ENCODE results near the gene NNAT.

Gene NNAT

GRCh38 chr20:37525810-37526209 is 4.8 kb downstream of the NNAT start:
- Histone ChIP-seq H3K27me3 (ENCODE audit: insufficient read depth, insufficient read length) (no peaks in the 10 kb centered on the region), H3K36me3 (ENCODE audit: insufficient read depth, insufficient read length, low read length) (peaks cover 43% of the 10 kb centered on the region), H3K9me3 (ENCODE audit: insufficient read depth, low read length) (peaks cover 22% of the 10 kb centered on the region), H3K4me1 (ENCODE audit: insufficient read depth, insufficient read length) (peaks cover 20% of the 10 kb centered on the region), H3K9ac (ENCODE audit: insufficient read length, low read depth) (peak overlapping the region; percentile 54), H3K4me3 (ENCODE audit: insufficient read length, low read depth) (peak overlapping the region; percentile 95)
- DNase-seq (ENCODE audit: low read depth, low spot score) = no peak
- no peak for TF ChIP-seq YY1 (IDR thresholded peaks at IDR 0.05; ENCODE audit: insufficient read depth, insufficient read length)
- TF ChIP-seq ZNF274 (IDR thresholded peaks at IDR 0.05; ENCODE audit: low read depth, low read length) = no peak
- TF ChIP-seq SUZ12 (IDR thresholded peaks at IDR 0.05; ENCODE audit: extremely low read depth, insufficient read depth, insufficient read length) = no peak

GRCh38 chr20:37526238-37526838 is 5.3 kb downstream of the NNAT start:
- Histone ChIP-seq H3K9me3 (ENCODE audit: insufficient read depth, low read length) (peaks cover 17% of the 10 kb centered on the region), H3K9ac (ENCODE audit: insufficient read length, low read depth) (peak overlapping the region; percentile 97), H3K27me3 (ENCODE audit: insufficient read depth, insufficient read length) (no peaks in the 10 kb centered on the region), H3K36me3 (ENCODE audit: insufficient read depth, insufficient read length, low read length) (peaks cover 38% of the 10 kb centered on the region), H3K4me3 (ENCODE audit: insufficient read length, low read depth) (peak overlapping the region; percentile 95), H3K4me1 (ENCODE audit: insufficient read depth, insufficient read length) (peaks cover 20% of the 10 kb centered on the region)
- DNase-seq (ENCODE audit: low read depth, low spot score) = peak; percentile 81
- TF ChIP-seq SUZ12 (IDR thresholded peaks at IDR 0.05; ENCODE audit: extremely low read depth, insufficient read depth, insufficient read length) (no peak), YY1 (IDR thresholded peaks at IDR 0.05; ENCODE audit: insufficient read depth, insufficient read length) (no peak), ZNF274 (IDR thresholded peaks at IDR 0.05; ENCODE audit: low read depth, low read length) (no peak)

- Histone ChIP-seq H3K36me3 (ENCODE audit: insufficient read depth, insufficient read length, low read length) (peaks cover 34% of the 10 kb centered on the region), H3K9ac (ENCODE audit: insufficient read length, low read depth) (peak overlapping the region; percentile 97), H3K9me3 (ENCODE audit: insufficient read depth, low read length) (peaks cover 10% of the 10 kb centered on the region), H3K27me3 (ENCODE audit: insufficient read depth, insufficient read length) (no peaks in the 10 kb centered on the region), H3K4me3 (ENCODE audit: insufficient read length, low read depth) (peak overlapping the region; percentile 95), H3K4me1 (ENCODE audit: insufficient read depth, insufficient read length) (peaks cover 20% of the 10 kb centered on the region)
- no peak for DNase-seq (ENCODE audit: low read depth, low spot score)
- TF ChIP-seq ZNF274 (IDR thresholded peaks at IDR 0.05; ENCODE audit: low read depth, low read length) = no peak
- TF ChIP-seq YY1 (IDR thresholded peaks at IDR 0.05; ENCODE audit: insufficient read depth, insufficient read length) = no peak
- no peak for TF ChIP-seq SUZ12 (IDR thresholded peaks at IDR 0.05; ENCODE audit: extremely low read depth, insufficient read depth, insufficient read length)
Measured at GRCh38 chr20:37526839-37527637, 6.0 kb downstream of the NNAT start.

- DNase-seq (ENCODE audit: low read depth, low spot score) = peak; percentile 78
- TF ChIP-seq SUZ12 (IDR thresholded peaks at IDR 0.05; ENCODE audit: extremely low read depth, insufficient read depth, insufficient read length) (no peak), YY1 (IDR thresholded peaks at IDR 0.05; ENCODE audit: insufficient read depth, insufficient read length) (peak; percentile 44)
- Histone ChIP-seq H3K27me3 (ENCODE audit: insufficient read depth, insufficient read length) (no peaks in the 10 kb centered on the region), H3K9ac (ENCODE audit: insufficient read length, low read depth) (peak within 1 kb of the TSS; percentile 97), H3K36me3 (ENCODE audit: insufficient read depth, insufficient read length, low read length) (peaks cover 31% of the 10 kb centered on the region), H3K9me3 (ENCODE audit: insufficient read depth, low read length) (peaks cover 4% of the 10 kb centered on the region; the same call in 1 of the 2 replicates), H3K4me1 (ENCODE audit: insufficient read depth, insufficient read length) (peaks cover 20% of the 10 kb centered on the region), H3K4me3 (ENCODE audit: insufficient read length, low read depth) (peak within 1 kb of the TSS; percentile 95)
Measured at GRCh38 chr20:37527638-37528445, 6.8 kb downstream of the NNAT start, which contains the start of gene BLCAP. BLCAP (minus strand) TSS chr20:37527876; CDS start chr20:37519174, 8,702 bp downstream.

DNA sequence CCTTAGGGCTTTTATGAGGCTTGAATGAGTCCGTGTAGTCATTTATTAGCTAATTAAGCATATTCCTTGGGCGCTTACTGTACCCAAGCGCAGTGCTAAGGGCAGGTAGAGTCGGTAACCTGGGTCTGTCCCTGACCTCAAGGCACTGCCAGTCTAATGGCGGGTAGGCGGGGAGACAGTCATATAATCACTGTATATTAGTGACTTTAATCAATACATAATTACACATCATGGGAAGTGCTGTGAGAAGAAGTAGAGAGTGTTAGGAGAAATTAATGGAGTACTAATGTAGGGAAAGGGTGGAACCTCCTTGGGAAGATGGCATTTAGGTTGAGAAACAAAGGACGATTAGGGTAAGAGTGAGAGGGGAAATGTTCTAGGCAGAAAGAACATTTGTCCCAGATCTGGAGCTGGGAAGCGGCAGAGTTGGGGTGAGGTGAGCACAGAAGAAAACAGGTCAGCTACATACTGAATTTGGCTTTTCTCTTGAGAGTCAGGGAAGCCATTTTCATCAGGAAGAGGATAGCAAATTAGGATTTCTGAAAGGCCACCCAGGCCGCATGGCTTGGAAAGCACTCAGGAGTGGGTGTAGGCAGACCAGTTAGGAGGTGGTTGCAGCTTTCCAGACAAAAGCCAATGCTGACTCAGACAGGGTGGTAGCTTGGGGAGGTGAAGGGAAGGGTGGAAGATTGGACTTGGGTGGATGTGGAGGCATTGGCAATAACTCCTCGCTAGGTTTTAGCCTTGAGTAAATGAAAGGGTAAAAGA is 7.6 kb downstream of the NNAT start:
- DNase-seq (ENCODE audit: low read depth, low spot score) = no peak
- Histone ChIP-seq H3K36me3 (ENCODE audit: insufficient read depth, insufficient read length, low read length) (peaks cover 23% of the 10 kb centered on the region), H3K9me3 (ENCODE audit: insufficient read depth, low read length) (no peaks in the 10 kb centered on the region), H3K9ac (ENCODE audit: insufficient read length, low read depth) (peak overlapping the region; percentile 97), H3K4me3 (ENCODE audit: insufficient read length, low read depth) (peak overlapping the region; percentile 95), H3K4me1 (ENCODE audit: insufficient read depth, insufficient read length) (peaks cover 17% of the 10 kb centered on the region), H3K27me3 (ENCODE audit: insufficient read depth, insufficient read length) (no peaks in the 10 kb centered on the region)
- no peak for TF ChIP-seq YY1 (IDR thresholded peaks at IDR 0.05; ENCODE audit: insufficient read depth, insufficient read length)
- no peak for TF ChIP-seq SUZ12 (IDR thresholded peaks at IDR 0.05; ENCODE audit: extremely low read depth, insufficient read depth, insufficient read length)
- TF ChIP-seq ZNF274 (IDR thresholded peaks at IDR 0.05; ENCODE audit: low read depth, low read length) = no peak

- Histone ChIP-seq H3K9me3 (ENCODE audit: insufficient read depth, low read length) (no peaks in the 10 kb centered on the region), H3K27me3 (ENCODE audit: insufficient read depth, insufficient read length) (no peaks in the 10 kb centered on the region), H3K4me1 (ENCODE audit: insufficient read depth, insufficient read length) (peaks cover 17% of the 10 kb centered on the region), H3K4me3 (ENCODE audit: insufficient read length, low read depth) (no peak overlapping the region), H3K9ac (ENCODE audit: insufficient read length, low read depth) (no peak overlapping the region), H3K36me3 (ENCODE audit: insufficient read depth, insufficient read length, low read length) (peaks cover 15% of the 10 kb centered on the region)
- DNase-seq (ENCODE audit: low read depth, low spot score) = no peak
- no peak for TF ChIP-seq YY1 (IDR thresholded peaks at IDR 0.05; ENCODE audit: insufficient read depth, insufficient read length)
Measured at GRCh38 chr20:37529214-37529967, 8.3 kb downstream of the NNAT start.

All from NT2/D1 (cell line).